GM12878 (cell line): ENCODE measurements around the gene UBE2E2. TPM values are rescaled to one million over a fixed set of nuclear protein-coding genes. Genes with fewer than 3 reads are reported as not detected.

Source experiments
- ATF3 ChIP-seq: IDR thresholded peaks from 2 replicates; pipeline ENCODE4 v1.6.1; 2011; ENCODE audit warnings: low read depth, mild to moderate bottlenecking, low read length, moderate library complexity, borderline replicate concordance; ENCODE audit errors: extremely low read depth
- BCL11A ChIP-seq: IDR thresholded peaks from 2 replicates; pipeline ENCODE4 v1.6.1; 2011; ENCODE audit warnings: low read depth, low read length
- BCLAF1 ChIP-seq: fragments of 450-650 bp; IDR thresholded peaks from 2 replicates; pipeline ENCODE4 v1.6.1; 2017; ENCODE audit warnings: antibody characterized with exemption, mild to moderate bottlenecking, moderate library complexity
- CREM ChIP-seq: IDR thresholded peaks from 2 replicates; pipeline ENCODE4 v1.6.1; 2014; ENCODE audit warnings: antibody characterized with exemption, low read depth
- E2F4 ChIP-seq: IDR thresholded peaks from 2 replicates; pipeline ENCODE4 v1.6.1; 2012; ENCODE audit warnings: low read depth, low read length, improper control_type of control experiment
- EP300 ChIP-seq, 2 experiments: fragments of 150-350 bp in 1 of 2; IDR thresholded peaks; 2 replicates each; pipeline ENCODE4 v1.6.1; 2011 to 2012; ENCODE audit warnings: low read depth in 2 of 2, low read length in 2 of 2, borderline replicate concordance in 1 of 2, improper control_type of control experiment in 1 of 2, inconsistent platforms in 1 of 2; ENCODE audit not compliant: control insufficient read depth in 1 of 2
- FOXM1 ChIP-seq: IDR thresholded peaks from 2 replicates; pipeline ENCODE4 v1.6.1; 2012; ENCODE audit warnings: low read depth, mild to moderate bottlenecking, inconsistent platforms, low read length, moderate library complexity
- HCFC1 ChIP-seq: fragments of 150-350 bp; IDR thresholded peaks from 2 replicates; pipeline ENCODE4 v1.6.1; 2014; ENCODE audit warnings: low read length
- HDAC6 ChIP-seq: fragments of 200-600 bp; sonication (generic); IDR thresholded peaks from one replicate; pipeline ENCODE4 v1.8.0; 2017; ENCODE audit warnings: antibody characterized with exemption; ENCODE audit not compliant: unreplicated experiment
- IRF3 ChIP-seq: fragments of 450-650 bp; IDR thresholded peaks from 2 replicates; pipeline ENCODE4 v1.6.1; 2014; ENCODE audit warnings: mild to moderate bottlenecking
- JUNB ChIP-seq: IDR thresholded peaks from 2 replicates; pipeline ENCODE4 v1.6.1; 2016; ENCODE audit warnings: antibody characterized with exemption, mild to moderate bottlenecking
- POLR2AphosphoS2 ChIP-seq: IDR thresholded peaks from 2 replicates; pipeline ENCODE4 v1.6.1; 2011; ENCODE audit warnings: low read depth, mild to moderate bottlenecking, low read length, improper control_type of control experiment, moderate library complexity
- RELB ChIP-seq: fragments of 450-650 bp; IDR thresholded peaks from 2 replicates; pipeline ENCODE4 v1.6.1; 2017; ENCODE audit warnings: low read depth, mild to moderate bottlenecking, moderate library complexity
- SIX5 ChIP-seq: IDR thresholded peaks from 2 replicates; pipeline ENCODE4 v1.6.1; 2011; ENCODE audit warnings: mild to moderate bottlenecking, low read depth, low read length, moderate library complexity; ENCODE audit not compliant: severe bottlenecking
- SMARCA5 ChIP-seq: fragments of 450-650 bp; IDR thresholded peaks from 2 replicates; pipeline ENCODE4 v1.6.1; 2017; ENCODE audit warnings: mild to moderate bottlenecking
- SRF ChIP-seq, 2 experiments: IDR thresholded peaks; 2 replicates each; pipeline ENCODE4 v1.6.1; 2011; ENCODE audit warnings: low read depth in 2 of 2, low read length in 2 of 2, mild to moderate bottlenecking in 1 of 2, moderate library complexity in 1 of 2
- SUZ12 ChIP-seq: fragments of 200-600 bp; sonication (generic); IDR thresholded peaks from one replicate; pipeline ENCODE4 v1.6.1; 2018; ENCODE audit warnings: antibody characterized with exemption, mild to moderate bottlenecking; ENCODE audit not compliant: unreplicated experiment
- TCF12 ChIP-seq: IDR thresholded peaks from 2 replicates; pipeline ENCODE4 v1.6.1; 2011; ENCODE audit warnings: low read depth, mild to moderate bottlenecking, low read length
- TCF7 ChIP-seq: IDR thresholded peaks from 2 replicates; pipeline ENCODE4 v1.6.1; 2014; ENCODE audit warnings: antibody characterized with exemption, borderline replicate concordance
- ZBED1 ChIP-seq: IDR thresholded peaks from 2 replicates; pipeline ENCODE4 v1.6.1; 2016; ENCODE audit warnings: borderline replicate concordance
- polyA plus RNA-seq, 11 experiments: library from polyadenylated mRNA; depleted of rRNA in 4 of 11; unstranded in 6 of 11; stranded (reverse) in 5 of 11; fragments of >200 nt; fragmentation: Nextera tagmentation in 4 of 11; fragmentation: Illumina TruSeq in 1 of 11; extraction: Ambion mirVana in 4 of 11; extraction: Trizol in 1 of 11; gene quantifications; 1 replicate in 1 of 11; 2 replicates in 10 of 11; pipeline versions ENCODE4 v1.2.1 to v1.2.3, GENCODE V29; 2011 to 2016; ENCODE audit warnings: inconsistent platforms in 2 of 11, missing spikeins in 2 of 11, low read depth in 1 of 11
- total RNA-seq, 4 experiments: library from RNA; depleted of rRNA in 3 of 4; stranded (reverse); fragments of >200 nt in 3 of 4; fragmentation: Illumina TruSeq in 1 of 4; extraction: Trizol in 1 of 4; gene quantifications; 2 replicates each; pipeline versions ENCODE4 v1.2.1 to v1.2.3, GENCODE V29; 2013 to 2021
- TF ChIP-seq, protein P1 (sequence below): fragments of 450-650 bp; IDR thresholded peaks from 2 replicates; pipeline ENCODE4 v1.6.1; 2017; ENCODE audit warnings: mild to moderate bottlenecking, low read depth, inconsistent platforms; ENCODE audit not compliant: poor library complexity, severe bottlenecking

Gene UBE2E2
- total and polyA plus RNA-seq, 10 of the 15 experiments (the other 5 are each of a cell fraction or from before 2014, with no cell fraction given): 8.7 to 71.0 (median 36.4) TPM

DNA sequence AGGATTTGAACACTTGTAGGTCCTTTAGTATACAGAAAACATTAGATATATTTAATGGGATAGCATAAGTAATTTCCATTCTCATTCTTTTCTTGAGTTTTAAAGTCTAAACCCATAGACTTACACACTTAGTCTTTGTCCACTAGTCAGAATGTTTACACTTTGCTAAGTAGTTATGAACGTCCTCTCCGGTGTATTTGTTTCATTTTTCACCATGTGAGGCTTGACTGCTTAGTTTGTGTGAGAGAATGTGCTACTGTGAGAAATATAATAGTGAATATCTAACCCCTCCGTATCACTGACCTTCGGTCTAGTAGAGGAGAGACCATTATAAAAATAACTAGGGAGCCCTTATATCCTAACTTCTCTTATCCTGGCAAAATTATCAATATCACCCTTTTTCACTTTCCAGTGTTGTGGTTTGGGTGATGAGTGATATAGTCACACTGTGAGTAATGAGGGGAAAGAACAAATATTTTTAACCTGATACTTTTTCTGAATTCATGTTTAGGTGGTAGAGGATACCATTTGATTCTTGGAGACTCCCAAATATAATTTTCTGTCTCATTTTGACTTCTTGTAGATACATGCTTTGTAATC, 122.4 kb downstream of the UBE2E2 start (continued):
- TF ChIP-seq IRF3: no peak
- no peak for TF ChIP-seq SMARCA5
- no peak for TF ChIP-seq BCLAF1
- peak; percentile 73 for TF ChIP-seq RELB
- TF ChIP-seq BCL11A: peak; percentile 71; the same call in 1 of the 2 replicates
- TF ChIP-seq, protein P1, sequence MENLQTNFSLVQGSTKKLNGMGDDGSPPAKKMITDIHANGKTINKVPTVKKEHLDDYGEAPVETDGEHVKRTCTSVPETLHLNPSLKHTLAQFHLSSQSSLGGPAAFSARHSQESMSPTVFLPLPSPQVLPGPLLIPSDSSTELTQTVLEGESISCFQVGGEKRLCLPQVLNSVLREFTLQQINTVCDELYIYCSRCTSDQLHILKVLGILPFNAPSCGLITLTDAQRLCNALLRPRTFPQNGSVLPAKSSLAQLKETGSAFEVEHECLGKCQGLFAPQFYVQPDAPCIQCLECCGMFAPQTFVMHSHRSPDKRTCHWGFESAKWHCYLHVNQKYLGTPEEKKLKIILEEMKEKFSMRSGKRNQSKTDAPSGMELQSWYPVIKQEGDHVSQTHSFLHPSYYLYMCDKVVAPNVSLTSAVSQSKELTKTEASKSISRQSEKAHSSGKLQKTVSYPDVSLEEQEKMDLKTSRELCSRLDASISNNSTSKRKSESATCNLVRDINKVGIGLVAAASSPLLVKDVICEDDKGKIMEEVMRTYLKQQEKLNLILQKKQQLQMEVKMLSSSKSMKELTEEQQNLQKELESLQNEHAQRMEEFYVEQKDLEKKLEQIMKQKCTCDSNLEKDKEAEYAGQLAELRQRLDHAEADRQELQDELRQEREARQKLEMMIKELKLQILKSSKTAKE: peak; percentile 51
- peak; percentile 55; the same call in 1 of the 2 replicates for TF ChIP-seq ZBED1
- TF ChIP-seq E2F4: no peak
- 0 out of 4 replicates have a peak, but pooled peaks of 1 of the 2 experiments have one; percentile 30 for TF ChIP-seq EP300 (IDR thresholded peaks at IDR 0.05; ENCODE audit: borderline replicate concordance in 1 of 2, control insufficient read depth in 1 of 2, low read depth in 2 of 2, low read length in 2 of 2)
- no peak for TF ChIP-seq SRF (IDR thresholded peaks at IDR 0.05; ENCODE audit: low read depth in 2 of 2, low read length in 2 of 2)
- TF ChIP-seq TCF7: no peak
- TF ChIP-seq JUNB: peak; percentile 92
- no peak for TF ChIP-seq TCF12
- TF ChIP-seq HDAC6: no peak
- TF ChIP-seq POLR2AphosphoS2: no peak
- no peak for TF ChIP-seq SIX5
- no peak for TF ChIP-seq ATF3
- TF ChIP-seq CREM: peak; percentile 52; the same call in 1 of the 2 replicates
- peak; percentile 45; the same call in 1 of the 2 replicates for TF ChIP-seq FOXM1
- no peak for TF ChIP-seq SUZ12
- no peak for TF ChIP-seq HCFC1
